Fibroblast of villous mesenchyme (primary cell): ENCODE results near the gene BMX. TPM values are rescaled to one million over a fixed set of nuclear protein-coding genes. Genes with fewer than 3 reads are reported as not detected.

Experiments
- total RNA-seq: library from RNA; depleted of rRNA; stranded (reverse); fragments of >200 nt; gene quantifications from 2 replicates; pipeline ENCODE4 v1.2.3, GENCODE V29; 2012

BMX gene
- total RNA-seq, 1 donor: not detected

Other genes with a start within 250 kb of the BMX start
- 0.64 and 2.6 TPM in 2 replicates for gene ASB9, start 230.7 kb upstream of the BMX start, total RNA-seq
- not detected in 2 replicates for gene ASB11, start 185.2 kb upstream of the BMX start, total RNA-seq
- 7.1 and 9.9 TPM in 2 replicates for gene PIGA, start 165.3 kb upstream of the BMX start, total RNA-seq
- under 0.01 TPM in 1 of 2 replicates, not detected in the other for gene VEGFD, start 116.4 kb upstream of the BMX start, total RNA-seq
- 12.9 and 17.7 TPM in 2 replicates for gene PIR, start 7.5 kb upstream of the BMX start, total RNA-seq
- gene ACE2, start 100.2 kb downstream of the BMX start, total RNA-seq: not detected in 2 replicates
- gene CLTRN, start 164.0 kb downstream of the BMX start, total RNA-seq: under 0.01 TPM in 1 of 2 replicates, not detected in the other
- gene CA5B, start 237.5 kb downstream of the BMX start, total RNA-seq: 9.0 and 15.5 TPM in 2 replicates